GM19351 (cell line): ENCODE results near the gene TEX13A.

Source experiments
- ATAC-seq: cut with Tn5 transposase; IDR thresholded peaks from one replicate; pipeline ENCODE4 v1.9.1; 2021; ENCODE audit warnings: mild to moderate bottlenecking, moderate library complexity; ENCODE audit not compliant: unreplicated experiment

Gene TEX13A

GRCh38 chrX:105179644-105180043 is 40.9 kb downstream of the TEX13A start:
- no peak for ATAC-seq

GRCh38 chrX:105173071-105173470 is 47.4 kb downstream of the TEX13A start:
- no peak for ATAC-seq
